Right renal pelvis (tissue), 4 donors: Measurements from ENCODE around the gene RAP1GDS1. TPM values are rescaled to one million over a fixed set of nuclear protein-coding genes. Genes with fewer than 3 reads are reported as not detected.
A peak's percentile ranks its signal among the peaks of the same experiment; 100 is the strongest.
"Not testable (repeated sequence)": the region's sequence is repeated elsewhere in the genome, so short reads cannot be mapped to it uniquely, and the experiment has no call there.

Experiments
- DNase-seq, 4 donors: peaks; one replicate each; pipeline ENCODE4 v3.0.0-alpha.2; 2013; ENCODE audit warnings: low read depth in 4 of 4, low spot score in 3 of 4, missing footprints in 1 of 4
- polyA plus RNA-seq, 4 donors: library from polyadenylated mRNA; unstranded; fragments of 120-200 nt; gene quantifications; one replicate each; pipeline ENCODE4 v1.2.1, GENCODE V29; 2013; ENCODE audit not compliant: insufficient read length in 4 of 4

Gene RAP1GDS1
- polyA plus RNA-seq, 4 donors = 32.8 to 39.9 (median 35.5) TPM

DNA sequence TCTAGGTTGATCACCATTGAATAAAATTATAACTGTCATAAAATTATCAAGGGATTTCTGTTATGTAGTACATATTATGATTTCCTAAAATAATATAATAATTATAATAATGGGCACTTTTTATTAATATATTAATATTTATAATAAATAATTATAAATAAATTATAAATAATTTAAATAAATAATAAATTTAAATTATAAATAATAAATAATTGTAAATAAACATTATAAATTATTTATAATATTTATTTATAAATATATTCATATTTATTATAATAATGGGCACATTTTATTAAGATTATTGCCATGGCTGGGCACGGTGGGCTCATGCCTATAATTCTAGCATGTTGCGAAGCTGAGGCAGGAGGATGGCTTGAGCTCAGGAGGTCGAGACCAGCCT is 24.5 kb downstream of the RAP1GDS1 start:
- DNase-seq = no peak

DNA sequence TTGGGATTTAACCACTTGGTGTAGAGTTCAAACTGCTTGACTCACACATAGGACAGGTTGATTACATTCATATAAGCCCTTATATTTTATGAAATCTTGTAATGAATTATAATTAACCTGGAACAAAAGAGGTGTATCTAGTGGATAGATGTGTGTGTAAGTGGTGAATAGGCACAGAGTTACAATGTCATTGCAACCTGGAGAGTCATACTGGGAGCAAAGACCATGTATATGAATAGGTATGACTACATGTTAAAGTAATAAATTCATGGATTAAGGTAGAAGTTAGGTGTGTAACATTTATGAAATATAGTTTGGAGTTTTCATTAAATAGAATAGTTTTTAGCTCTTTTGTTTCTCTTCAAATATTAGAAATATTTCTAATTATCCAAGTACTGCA is 26.1 kb downstream of the RAP1GDS1 start:
- DNase-seq = no peak

DNA sequence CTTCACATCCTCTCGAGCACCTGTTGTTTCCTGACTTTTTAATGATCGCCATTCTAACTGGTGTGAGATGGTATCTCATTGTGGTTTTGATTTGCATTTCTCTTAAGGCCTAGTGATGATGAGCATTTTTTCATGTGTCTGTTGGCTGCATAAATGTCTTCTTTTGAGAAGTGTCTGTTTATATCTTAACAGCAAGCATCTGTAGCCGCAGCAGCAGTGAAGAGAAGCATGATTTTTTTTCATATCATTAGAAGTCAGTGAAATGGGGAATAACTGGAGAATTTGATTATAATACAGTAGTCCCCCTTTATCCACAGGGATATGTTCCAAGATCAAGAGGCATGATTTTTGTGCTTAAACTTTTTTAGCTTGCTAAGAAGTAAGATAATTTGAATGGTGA is 27.5 kb downstream of the RAP1GDS1 start:
- not testable (repeated sequence) for DNase-seq

DNA sequence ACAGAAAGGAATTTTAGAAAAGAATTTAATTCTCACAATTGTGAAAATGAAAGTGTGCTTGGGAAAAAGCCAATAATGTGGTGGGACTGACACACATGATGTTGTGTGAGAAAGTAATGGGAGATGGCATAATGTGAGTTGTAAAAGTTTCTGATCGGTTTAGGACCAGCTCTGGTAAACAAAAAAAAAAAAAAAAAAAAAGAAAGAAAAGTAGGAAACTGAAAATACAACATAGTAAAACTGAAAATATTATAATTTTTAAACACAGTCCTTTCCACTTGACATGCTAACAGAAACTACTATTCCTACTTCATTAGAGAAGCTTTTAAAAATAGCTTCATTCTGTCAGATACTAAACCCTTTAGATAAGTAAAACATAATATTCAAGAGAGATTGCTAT is 28.2 kb downstream of the RAP1GDS1 start:
- DNase-seq = no peak

DNA sequence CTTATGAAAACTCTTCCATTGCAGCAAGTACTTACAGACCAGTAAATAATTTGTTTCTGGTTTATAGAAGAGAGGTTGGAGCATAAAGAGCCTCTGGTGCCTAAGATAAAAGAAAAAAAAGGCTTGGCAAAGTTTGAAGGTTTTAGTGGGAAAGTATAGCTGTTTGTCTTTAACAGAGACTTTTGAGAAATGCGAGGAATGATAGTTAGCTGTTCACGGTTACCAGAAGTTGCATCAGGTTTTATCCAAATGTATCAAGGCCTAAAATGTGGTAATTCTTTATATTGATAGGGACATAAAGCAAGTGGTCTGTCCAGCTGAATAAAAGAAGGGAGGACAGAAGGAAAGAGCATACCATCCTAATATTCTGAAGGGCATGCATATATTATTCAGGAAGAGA is 29.3 kb downstream of the RAP1GDS1 start:
- no peak for DNase-seq

DNA sequence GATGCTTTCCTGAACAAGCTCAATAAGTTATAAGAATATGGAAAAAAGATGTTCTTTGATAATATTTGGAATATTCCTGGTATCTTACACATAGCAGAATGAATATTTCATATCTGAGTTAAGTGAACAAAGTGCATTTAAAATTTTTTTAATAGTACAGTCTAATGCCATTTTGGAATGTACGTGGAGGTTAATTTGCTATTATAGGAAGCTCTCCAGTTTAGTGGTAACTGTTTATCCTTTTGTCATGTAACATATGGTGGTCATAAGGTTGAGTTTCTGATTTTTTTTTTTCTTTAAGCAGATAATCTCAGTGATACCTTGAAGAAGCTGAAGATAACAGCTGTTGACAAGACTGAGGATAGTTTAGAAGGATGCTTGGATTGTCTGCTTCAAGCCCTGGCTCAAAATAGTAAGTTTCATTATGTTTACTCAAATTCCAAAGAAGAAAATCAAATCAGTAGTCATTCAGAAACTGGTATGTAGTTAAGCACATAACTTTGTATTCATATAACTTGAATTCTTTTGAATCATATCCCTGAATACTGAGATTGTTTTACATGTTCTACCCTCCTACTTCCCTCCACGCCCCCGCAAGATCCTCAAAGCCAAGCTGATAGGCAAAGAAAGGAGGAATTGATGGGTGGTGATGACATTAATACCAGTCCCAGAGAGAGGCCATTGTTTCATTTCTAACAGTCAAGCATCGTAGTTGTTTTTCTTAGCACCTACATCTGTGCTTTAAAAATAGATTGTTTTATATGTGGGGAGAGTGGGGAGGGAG is 32.1 kb downstream of the RAP1GDS1 start:
- no peak for DNase-seq

DNA sequence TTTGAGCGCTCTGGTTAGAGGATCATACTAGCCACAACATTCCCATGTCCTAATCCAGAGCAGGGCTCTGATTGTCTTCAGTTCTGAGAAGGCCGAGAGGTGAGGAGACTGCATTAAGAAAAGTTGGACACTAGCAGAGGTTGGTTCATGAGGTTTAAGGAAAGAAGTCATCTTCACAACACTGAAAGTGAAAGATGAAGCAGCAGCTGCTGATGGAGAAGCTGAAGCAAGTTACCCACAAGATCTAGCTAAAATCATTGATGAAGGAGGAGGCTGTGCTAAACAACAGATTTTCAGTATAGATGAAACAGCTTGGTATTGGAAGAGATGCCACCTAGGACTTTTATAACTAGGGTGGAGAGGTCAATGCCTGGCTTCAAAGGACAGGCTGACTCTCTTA is 36.8 kb downstream of the RAP1GDS1 start:
- DNase-seq = no peak

DNA sequence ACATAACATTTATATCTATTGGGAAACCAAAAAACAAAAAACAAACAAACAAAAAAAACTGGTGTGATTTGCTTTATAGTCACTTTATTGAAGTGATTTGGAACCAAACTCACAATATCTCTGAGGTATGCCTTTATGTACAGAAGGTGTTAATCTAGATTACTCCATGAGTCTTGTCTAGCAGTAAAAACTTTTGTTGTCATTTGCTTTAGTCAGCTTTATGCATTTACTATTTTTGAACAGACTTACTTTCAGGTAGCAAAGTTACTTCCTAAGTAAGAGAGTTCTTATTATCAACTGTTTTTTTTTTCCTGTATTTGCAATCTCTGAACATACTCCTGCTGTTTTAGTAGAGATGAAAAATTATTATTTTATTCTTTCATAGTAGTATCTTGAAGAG is 39.5 kb downstream of the RAP1GDS1 start:
- DNase-seq = no peak

DNA sequence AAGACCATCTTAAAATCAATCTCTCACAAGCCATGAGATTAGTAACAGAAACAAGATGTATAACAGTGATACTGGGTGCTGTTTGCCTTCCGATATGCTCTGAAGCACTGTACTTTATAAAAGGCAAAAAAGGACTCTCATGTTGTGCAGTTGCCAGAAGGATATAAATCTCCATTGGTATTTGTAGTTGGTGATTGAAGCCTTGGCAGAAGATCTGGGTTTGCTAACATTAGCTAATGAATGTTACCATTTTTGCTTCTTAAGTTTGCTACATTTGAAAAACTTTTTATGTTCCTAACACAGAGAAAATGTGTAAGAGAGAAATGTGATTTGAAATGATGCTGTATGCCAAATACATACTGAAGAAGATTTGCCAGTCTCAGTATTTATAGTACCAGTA is 44.4 kb downstream of the RAP1GDS1 start:
- no peak for DNase-seq

DNA sequence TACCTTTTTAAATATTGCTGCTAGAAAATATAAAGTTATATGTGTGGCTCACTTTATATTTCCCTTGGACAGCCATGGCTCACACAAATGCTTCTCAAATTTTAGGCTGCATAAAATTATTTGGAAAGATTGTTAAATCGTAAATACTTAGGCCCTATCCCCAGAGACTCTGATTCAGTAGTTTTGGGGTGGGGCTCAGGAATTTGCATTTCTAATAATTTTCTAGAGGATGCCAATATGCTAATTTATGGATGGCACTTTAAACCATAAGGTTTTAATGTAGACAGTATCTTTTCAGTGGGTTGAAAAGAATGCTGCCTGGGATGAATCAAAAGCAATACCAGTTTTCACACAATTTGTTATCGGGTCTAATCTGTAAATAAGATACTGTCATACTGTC is 49.7 kb downstream of the RAP1GDS1 start:
- no peak for DNase-seq

DNA sequence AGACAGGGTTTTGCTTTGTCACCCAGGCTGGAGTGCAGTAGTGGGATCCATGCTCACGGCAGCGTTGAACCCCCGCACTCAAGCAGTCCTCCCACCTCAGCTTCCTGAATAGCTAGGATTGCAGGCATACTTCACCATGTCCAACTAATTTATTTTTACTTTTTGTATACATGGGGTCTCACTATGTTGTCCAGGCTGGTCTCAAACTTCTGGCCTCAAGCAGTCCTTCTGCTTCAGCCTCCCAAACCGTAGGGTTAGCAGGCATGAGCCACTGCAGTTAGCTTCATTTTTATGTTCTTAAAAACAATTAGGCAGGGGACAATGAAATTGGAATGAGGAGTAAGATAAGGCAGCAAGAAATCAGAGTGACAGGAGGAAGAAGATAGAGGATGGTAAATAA is 50.5 kb downstream of the RAP1GDS1 start:
- no peak for DNase-seq

DNA sequence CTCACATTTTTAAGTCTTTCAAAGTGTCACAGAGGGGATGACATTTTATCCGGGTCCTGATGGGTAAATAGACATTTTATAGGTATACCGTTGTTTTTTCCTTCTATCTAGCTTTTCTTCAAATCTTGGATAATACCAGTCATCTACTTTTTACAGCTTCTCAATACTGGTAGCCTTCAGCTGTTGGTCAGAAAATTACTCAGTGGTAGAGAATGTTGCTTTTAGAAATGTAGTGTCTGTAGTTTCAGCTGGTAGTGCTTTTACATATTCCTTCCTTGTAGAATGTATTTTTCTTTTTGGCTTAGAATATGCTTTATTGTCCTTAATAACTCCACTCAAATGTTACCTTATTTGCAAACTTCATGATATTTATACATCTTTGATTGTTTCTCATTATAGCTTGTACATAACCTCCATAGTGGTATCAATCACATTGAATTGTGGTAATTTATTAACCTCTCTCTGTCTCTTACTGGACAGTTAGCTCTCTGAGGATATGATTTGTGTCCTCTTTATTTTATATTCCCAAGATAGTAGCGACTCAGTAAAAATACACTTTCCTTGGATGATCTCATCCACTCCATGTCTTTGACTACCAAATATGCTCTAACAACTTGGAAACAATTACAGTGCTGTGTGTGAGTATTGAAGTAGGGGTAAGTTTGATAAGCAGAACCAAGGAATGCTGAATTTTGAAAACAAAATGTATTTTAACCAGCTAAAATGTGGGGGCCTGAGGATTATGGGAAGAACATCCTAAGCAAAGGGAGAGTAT is 53.8 kb downstream of the RAP1GDS1 start:
- no peak for DNase-seq

DNA sequence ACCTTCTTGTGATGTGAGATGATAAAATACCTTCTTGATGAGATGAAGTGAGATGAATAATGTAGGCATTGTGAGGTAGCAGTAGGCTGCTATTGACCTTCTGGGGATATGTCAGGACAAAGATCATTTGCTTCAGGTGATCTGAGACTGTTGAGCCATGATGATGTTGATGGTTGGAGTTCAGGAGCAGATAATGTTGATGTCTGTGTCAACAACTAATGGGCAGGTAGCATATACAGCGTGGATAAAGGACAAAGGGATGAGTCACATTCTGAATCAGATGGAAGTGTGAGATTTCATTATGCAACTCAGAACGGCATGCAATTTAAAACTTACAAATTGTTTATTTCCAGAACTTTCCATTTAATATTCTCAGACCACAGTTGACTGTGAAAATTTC is 57.3 kb downstream of the RAP1GDS1 start:
- DNase-seq = no peak

DNA sequence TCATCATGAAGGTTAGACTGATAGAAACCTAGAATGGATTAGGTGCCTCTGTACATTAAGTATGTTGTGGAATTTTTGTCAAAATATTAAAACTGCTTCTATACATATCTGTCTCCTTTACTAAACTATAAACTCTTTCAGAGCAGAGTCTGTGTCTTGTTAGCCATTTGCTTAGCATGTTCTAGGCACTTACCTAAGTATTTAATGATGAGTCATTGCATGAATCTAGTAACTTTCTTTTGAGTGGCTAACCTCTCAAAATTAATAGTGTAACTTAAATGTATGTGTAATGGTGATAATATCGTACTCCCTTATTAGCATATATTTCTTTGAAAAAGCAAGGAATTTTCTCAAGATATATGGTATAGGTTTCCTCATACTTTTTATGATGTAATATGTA is 57.8 kb downstream of the RAP1GDS1 start:
- no peak for DNase-seq

DNA sequence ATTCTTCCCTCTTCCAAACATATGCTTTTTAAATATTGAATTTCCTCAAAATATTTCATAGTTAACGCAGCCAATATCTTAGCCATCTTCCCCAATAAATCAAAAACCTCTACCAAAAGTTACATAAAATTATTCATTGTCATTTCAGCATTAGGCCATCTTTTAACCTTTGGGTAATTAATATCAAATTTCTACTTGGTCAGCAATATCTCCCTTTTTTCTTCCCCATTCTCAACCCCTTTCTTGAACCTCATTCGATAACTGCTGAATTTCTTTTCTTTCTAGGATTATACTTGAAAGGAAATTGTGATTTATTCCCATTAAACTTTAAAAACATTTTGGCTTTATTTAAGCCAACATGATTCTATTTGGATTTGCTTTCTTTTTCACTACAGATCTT is 65.0 kb downstream of the RAP1GDS1 start:
- DNase-seq = no peak

DNA sequence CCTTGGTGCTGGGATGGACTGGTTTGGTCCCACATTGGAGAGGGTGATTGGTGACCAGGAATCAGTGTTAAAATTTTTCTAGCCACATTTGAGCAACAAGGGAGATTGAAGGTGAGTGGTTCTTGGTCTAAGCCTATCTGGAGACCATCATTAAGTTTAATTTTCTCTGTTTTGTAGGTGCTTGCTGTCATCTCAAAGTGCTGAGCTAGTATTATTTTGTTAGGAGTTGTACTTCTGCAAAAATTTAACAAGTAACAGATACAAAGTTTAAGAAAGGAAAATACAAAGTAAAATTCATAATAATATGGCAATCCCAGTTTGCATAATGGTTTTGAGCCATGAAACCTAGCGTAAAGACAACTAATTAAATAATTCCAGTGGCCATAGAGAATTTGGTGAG is 66.5 kb downstream of the RAP1GDS1 start:
- DNase-seq = no peak

DNA sequence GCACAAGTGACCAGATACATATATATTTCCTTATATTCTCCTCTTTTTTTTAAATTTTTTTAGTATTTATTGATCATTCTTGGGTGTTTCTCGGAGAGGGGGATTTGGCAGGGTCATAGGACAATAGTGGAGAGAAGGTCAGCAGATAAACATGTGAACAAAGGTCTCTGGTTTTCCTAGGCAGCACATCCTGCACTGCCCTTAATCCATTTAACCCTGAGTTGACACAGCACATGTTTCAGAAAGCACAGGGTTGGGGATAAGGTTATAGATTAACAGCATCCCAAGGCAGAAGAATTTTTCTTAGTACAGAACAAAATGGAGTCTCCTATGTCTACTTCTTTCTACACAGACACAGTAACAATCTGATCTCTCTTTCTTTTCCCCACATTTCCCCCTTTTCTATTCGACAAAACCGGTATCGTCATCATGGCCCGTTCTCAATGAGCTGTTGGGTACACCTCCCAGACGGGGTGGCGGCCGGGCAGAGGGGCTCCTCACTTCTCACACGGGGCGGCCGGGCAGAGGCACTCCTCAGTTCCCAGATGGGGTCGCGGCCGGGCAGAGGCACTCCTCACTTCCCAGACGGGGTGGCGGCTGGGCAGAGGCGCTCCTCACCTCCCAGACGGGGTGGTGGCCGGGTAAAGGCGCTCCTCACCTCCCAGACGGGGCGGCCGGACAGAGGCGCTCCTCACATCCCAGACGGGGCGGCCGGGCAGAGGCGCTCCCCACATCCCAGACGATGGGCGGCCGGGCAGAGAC is 68.9 kb downstream of the RAP1GDS1 start:
- not testable (repeated sequence) for DNase-seq

DNA sequence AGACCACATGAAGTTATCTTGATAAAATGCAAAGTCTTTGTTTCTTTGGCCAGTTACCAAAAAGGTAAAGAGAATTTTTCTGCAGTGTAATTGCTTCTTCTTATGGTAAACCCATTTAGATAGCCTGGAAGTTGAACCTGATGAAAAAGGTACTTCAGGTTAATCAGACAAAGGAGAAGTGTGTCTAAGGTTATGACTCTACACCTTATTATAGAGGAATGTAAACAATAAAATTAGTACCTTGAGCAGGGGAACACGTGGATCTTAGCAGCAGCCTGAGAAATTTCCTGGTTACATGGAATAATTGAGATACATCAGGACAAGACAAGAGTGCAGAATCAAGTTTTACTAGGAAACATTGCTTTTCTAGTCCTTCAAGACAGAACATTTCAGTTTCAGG is 70.8 kb downstream of the RAP1GDS1 start:
- no peak for DNase-seq

DNA sequence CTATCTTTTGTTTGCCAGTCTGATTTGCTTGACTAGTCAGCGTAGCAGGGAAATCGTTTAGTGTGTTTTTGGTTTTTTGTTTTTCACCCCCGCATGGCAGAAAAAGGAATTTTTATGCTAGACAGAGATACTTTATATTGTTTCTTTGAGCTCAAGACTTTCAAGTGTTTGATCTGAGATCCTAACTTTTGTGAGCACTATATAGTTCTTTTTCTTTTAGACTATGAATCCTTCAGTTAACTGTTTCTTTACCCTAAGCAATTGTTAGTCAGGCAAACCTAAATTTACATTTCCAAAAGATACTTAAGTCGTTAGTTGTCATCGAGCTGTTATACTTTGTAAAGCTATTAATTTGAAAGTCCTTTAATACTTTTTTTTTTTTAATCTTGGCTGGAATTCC is 73.3 kb downstream of the RAP1GDS1 start:
- no peak for DNase-seq

DNA sequence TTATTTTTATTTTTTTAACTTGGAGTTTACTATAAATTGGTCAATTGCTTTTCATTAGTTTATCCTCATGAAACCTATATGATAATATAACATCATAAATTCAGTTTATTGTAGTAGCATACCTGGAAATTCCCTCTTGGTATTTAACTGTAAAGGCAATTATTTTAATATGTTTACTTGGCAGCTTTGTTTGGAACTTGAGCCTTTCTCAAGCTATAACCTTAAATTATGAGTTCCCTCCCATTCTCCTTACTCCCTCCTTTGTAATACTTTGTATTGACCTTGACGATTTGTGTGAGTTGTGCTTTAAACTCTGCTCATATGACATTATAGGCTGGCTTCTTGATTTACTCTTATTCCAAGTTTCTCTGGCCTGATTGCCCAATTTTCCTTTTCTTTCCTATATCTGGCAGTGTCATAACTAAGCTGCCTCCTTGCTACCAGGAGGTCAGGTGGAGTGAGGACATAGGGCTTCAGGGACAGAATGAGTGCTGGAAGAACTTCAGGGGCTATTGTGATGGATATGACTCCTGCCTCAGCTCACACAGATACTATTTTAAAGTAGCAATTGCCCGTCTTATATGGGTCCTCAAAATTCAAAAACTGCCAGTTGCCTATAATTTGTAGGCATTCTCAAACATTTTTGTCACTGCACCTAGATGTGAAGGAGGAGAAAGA is 77.7 kb downstream of the RAP1GDS1 start:
- no peak for DNase-seq

DNA sequence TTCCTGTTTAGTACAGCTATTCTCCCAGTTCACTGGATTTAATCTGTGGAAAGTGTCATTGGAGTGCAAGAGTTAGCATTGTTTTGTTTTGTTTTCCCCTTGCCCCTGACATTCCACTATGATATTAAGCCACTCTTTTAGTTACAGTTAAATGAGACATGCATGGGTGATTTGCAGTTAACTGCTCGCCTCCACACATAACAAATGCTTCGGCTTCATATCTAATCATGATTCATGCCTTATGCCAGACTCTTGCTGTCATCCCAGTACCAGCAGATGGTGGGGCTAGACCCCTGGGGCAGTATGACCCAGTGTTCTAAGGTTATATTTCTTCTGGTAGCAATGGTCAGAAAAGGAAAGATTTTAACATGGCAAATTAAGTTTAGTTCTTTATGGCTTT is 80.1 kb downstream of the RAP1GDS1 start:
- DNase-seq = peak in 1 of 4 donors; percentile 5
